GM12873 (cell line): ENCODE results near the gene PLCH1.

Experiments
- TF ChIP-seq, protein P1 (sequence below): IDR thresholded peaks from 2 replicates; pipeline ENCODE4 v1.5.1; 2012; ENCODE audit warnings: low read depth, mild to moderate bottlenecking, moderate library complexity, low read length, control low read depth; ENCODE audit not compliant: insufficient read depth; ENCODE audit errors: missing control alignments

PLCH1 gene

DNA sequence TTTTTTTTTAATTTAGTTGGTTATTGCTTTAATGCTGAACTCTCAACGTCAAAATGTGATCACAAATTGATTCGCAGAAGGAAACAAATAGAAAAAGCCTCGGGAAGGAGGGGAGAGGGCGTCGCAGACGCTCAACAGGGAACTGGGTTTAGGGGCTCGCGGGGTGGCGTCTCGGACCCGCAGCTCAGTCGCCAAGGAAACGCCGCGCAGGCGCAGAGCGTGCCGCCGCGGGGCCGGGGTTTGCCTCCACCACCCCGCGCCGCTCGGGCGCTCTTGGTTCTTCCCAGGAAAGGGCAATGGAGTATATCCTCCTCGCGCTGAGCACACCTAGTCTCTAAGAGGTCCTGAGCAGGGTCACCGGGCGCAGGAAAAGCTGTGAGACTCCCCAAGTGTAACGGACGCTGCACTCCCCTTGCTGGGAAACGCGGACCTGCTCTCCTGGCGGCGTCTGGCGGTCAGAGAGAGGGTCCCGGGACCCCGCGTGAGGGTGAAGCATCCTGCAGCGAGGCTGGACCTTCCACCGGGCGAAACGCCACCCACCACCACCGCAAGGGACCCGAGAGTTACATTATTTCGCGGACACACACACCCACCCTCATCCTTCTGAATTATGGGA lies 753 bp downstream of the PLCH1 start:
- TF ChIP-seq, protein P1, sequence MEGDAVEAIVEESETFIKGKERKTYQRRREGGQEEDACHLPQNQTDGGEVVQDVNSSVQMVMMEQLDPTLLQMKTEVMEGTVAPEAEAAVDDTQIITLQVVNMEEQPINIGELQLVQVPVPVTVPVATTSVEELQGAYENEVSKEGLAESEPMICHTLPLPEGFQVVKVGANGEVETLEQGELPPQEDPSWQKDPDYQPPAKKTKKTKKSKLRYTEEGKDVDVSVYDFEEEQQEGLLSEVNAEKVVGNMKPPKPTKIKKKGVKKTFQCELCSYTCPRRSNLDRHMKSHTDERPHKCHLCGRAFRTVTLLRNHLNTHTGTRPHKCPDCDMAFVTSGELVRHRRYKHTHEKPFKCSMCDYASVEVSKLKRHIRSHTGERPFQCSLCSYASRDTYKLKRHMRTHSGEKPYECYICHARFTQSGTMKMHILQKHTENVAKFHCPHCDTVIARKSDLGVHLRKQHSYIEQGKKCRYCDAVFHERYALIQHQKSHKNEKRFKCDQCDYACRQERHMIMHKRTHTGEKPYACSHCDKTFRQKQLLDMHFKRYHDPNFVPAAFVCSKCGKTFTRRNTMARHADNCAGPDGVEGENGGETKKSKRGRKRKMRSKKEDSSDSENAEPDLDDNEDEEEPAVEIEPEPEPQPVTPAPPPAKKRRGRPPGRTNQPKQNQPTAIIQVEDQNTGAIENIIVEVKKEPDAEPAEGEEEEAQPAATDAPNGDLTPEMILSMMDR, result no peak

DNA sequence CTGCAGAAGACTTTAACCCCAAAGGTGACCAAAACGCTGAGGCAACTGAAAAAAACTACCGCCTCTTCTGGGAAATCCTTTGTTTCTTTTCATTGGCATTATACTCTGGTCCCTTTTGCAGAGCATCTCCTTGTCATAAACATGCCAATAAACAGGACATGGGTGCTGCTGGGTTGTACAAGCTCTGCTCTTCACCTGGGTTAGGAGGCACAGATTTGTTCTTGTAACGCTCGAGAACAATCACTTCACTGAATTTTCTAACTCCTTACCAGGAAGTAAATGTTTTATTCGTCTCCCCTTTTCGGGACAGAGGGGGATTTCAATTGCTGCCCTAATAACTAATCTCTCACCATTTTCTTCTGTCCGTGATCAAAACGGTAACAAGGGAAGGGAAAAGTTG lies 1.3 kb downstream of the PLCH1 start:
- TF ChIP-seq, protein P1, result no peak

DNA sequence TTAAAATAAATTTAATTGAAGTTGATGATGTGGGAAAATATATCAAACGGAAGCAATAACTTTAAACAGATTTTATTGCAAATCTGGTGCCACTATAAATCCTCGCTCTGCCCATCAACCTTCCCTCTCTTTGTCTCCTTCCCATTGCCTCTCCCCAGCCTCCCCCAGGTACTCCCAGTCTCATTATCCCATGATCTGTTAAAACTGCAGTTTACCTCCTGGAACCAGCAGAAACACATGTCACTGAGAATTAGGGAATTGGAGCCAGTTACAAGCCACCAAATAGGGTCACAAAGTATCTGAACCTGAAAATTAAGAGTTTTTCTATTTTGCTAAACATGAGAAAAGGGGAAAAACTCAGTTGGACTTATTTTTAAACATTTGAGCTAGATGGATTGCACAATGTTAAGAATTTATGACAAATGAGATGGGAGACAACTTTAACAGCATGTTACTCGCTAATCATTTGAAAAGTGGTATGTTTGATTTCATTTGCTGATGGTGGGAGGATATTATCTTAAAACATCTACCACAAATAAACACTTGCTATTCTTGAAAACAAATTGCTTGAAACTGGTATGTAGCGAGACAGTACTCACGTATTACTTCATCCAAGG lies 2.4 kb downstream of the PLCH1 start:
- TF ChIP-seq, protein P1, result no peak

DNA sequence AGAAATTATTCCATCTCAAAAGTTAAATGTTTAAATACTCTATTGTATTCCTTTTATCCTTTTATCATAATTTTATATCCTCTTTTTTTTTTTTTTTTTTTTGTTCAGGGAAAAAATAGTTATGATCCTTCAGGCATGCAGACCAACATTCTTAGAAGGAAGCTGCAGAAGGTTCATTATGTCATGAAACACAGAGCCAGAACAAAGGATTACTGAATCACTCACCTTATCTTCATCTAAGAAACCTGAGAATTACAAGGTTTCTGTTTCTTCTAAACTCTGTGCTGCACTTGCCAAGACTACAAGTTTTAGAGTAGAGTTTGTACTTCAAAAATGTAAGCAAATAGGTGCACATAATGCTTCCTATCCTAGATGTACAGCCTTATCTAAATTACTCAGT lies 3.3 kb downstream of the PLCH1 start:
- TF ChIP-seq, protein P1, result no peak

DNA sequence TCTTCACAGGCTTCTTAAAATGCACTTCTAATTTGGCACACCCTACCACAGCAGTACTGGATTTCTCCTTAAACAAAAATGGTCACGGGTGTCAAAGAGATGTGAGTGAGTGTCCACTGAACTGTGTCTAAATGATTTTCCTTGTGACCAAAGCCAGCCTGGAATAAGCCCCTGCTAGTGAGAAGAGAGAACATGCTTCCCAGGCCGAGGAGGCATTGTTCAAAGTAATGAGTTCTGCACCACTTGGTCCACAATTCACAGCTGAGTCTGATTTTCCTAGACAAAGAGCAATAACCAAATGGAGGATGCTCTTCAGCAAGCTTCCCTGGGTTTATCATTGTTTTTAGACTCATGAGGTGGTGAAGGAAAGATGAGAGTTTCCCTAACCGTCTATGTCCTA lies 3.8 kb downstream of the PLCH1 start:
- TF ChIP-seq, protein P1, result no peak

DNA sequence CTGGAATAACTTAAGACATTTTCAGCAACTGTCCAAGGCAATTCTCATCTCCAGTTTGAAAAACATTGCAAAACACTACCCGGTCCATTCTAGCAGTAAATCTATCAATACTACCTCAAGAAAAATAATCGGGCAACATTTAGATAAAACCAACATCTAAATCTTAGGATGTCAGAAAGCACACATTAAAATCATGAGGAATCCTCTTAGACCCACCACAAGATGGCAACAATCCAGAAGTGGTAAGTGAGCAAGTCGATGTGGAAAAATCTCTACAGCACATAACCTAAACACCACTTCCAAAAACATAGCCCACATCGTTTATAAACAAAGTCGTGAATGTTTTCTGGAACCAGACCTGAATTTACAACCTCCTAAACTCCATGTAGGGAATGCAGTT lies 5.7 kb downstream of the PLCH1 start:
- TF ChIP-seq, protein P1, result no peak

DNA sequence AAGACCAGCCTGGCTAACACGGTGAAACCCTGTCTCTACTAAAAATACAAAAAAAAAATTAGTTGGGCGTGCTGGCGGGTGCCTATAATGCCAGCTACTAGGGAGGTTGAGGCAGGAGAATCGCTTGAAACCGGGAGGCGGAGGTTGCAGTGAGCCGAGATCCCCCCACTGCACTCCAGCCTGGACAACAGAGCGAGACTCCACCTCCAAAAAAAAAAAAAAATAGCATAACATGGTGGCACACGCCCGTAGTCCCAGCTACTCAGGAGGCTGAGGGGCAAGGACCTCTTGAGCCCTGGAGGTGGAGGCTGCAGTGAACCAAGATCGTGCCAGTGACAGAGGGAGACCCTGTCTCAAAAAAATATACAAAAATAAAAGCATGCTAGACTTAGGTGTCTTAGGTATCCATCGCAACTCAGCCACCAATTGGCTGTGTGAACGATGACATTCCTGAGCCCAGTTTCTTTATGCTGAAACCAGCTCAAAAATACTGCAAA lies 6.2 kb downstream of the PLCH1 start:
- TF ChIP-seq, protein P1, result no peak
